Mammary epithelial cell (primary cell): ENCODE data around the gene NBEAL1.

Experiments
- EZH2 ChIP-seq: IDR thresholded peaks from 2 replicates; pipeline ENCODE4 v1.6.1; 2012; ENCODE audit warnings: low read length, inconsistent platforms, borderline replicate concordance
- TF ChIP-seq, protein P1 (sequence below), 2 donors: IDR thresholded peaks in 1 of 2; conservative IDR thresholded peaks in 1 of 2; 2 replicates each; pipeline ENCODE4 v1.5.1; 2011 to 2012; ENCODE audit warnings: inconsistent platforms in 2 of 2, low read length in 2 of 2, mild to moderate bottlenecking in 2 of 2, control low read depth in 1 of 2, low read depth in 1 of 2; ENCODE audit not compliant: insufficient read depth in 1 of 2; ENCODE audit errors: extremely low read depth in 1 of 2

DNA sequence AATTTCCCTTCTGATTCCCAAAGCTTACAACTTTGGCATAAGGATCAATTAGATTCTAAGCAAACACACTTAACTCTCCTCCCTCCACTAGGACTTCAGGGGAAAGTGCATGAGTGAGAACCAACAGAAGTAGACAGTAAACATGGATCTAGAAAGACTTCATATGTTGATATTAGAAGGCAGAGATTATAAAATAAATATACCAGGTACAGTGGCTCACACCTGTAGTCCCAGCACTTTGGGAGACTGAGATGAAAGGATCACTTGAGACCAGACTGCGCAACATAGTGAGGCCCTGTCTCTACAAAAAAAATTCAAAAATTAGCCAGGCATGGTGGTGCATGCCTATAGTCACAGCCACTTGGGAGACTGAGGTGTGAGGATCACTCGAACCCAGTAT is 15.9 kb downstream of the NBEAL1 start:
- TF ChIP-seq, protein P1, sequence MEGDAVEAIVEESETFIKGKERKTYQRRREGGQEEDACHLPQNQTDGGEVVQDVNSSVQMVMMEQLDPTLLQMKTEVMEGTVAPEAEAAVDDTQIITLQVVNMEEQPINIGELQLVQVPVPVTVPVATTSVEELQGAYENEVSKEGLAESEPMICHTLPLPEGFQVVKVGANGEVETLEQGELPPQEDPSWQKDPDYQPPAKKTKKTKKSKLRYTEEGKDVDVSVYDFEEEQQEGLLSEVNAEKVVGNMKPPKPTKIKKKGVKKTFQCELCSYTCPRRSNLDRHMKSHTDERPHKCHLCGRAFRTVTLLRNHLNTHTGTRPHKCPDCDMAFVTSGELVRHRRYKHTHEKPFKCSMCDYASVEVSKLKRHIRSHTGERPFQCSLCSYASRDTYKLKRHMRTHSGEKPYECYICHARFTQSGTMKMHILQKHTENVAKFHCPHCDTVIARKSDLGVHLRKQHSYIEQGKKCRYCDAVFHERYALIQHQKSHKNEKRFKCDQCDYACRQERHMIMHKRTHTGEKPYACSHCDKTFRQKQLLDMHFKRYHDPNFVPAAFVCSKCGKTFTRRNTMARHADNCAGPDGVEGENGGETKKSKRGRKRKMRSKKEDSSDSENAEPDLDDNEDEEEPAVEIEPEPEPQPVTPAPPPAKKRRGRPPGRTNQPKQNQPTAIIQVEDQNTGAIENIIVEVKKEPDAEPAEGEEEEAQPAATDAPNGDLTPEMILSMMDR (conservative IDR thresholded peaks at IDR 0.05 in 1 of 2, IDR thresholded peaks at IDR 0.05 in 1 of 2; ENCODE audit: extremely low read depth in 1 of 2, insufficient read depth in 1 of 2, low read depth in 1 of 2, low read length in 2 of 2): no peak
- TF ChIP-seq EZH2: no peak
